Measurements from ENCODE around the gene PRKG2. TPM values are rescaled to one million over a fixed set of nuclear protein-coding genes. Genes with fewer than 3 reads are reported as not detected.

The PRKG2 gene
- total RNA-seq, 4 donors from 2014 or later: 7.3 to 11.2 (median 8.8) TPM

DNA sequence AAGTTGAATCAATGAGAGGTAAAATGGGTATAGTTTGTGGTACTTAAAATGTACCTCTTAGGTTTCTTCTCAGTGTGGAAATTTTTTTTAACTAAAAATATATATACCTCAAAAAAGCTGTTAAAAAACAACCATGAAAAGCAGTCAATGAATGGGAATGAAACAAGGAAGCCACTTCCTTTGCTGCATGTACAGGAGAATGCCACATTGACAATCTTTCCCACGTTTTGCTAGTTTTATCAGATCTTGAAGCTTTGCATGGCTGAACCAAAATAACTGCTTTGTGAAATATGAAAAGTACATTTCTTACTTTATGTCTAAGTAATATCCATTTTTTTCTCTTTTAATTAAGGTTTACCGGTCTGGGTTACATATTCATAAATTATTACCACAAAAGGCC lies 71.8 kb downstream of the PRKG2 start:
- intact Hi-C loops (cut with DNase I): no loop called here
- H3K27ac ChIP-seq (replicated peaks in 1 of 4): no peak overlapping the region
- H3K27me3 ChIP-seq: no peaks in the 10 kb centered on the region
- H3K36me3 ChIP-seq: no peaks in the 10 kb centered on the region
- DNase-seq (ENCODE audit: extremely low spot score): no peak
- TF ChIP-seq, protein P1, sequence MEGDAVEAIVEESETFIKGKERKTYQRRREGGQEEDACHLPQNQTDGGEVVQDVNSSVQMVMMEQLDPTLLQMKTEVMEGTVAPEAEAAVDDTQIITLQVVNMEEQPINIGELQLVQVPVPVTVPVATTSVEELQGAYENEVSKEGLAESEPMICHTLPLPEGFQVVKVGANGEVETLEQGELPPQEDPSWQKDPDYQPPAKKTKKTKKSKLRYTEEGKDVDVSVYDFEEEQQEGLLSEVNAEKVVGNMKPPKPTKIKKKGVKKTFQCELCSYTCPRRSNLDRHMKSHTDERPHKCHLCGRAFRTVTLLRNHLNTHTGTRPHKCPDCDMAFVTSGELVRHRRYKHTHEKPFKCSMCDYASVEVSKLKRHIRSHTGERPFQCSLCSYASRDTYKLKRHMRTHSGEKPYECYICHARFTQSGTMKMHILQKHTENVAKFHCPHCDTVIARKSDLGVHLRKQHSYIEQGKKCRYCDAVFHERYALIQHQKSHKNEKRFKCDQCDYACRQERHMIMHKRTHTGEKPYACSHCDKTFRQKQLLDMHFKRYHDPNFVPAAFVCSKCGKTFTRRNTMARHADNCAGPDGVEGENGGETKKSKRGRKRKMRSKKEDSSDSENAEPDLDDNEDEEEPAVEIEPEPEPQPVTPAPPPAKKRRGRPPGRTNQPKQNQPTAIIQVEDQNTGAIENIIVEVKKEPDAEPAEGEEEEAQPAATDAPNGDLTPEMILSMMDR (IDR thresholded peaks at IDR 0.05): no peak
- TF ChIP-seq POLR2AphosphoS5 (IDR thresholded peaks at IDR 0.05): no peak
- TF ChIP-seq POLR2A (IDR thresholded peaks at IDR 0.05; ENCODE audit: low read depth): no peak
- no peak for TF ChIP-seq EP300 (IDR thresholded peaks at IDR 0.05)
- no peaks in the 10 kb centered on the region for H3K9me3 ChIP-seq
- WGBS: 67% methylated on average over 2 of the region's 2 CpGs
- H3K4me1 ChIP-seq: peaks cover 0 to 10% (median 3%) of the 10 kb centered on the region in 4 donors
- no peak overlapping the region for H3K4me3 ChIP-seq

DNA sequence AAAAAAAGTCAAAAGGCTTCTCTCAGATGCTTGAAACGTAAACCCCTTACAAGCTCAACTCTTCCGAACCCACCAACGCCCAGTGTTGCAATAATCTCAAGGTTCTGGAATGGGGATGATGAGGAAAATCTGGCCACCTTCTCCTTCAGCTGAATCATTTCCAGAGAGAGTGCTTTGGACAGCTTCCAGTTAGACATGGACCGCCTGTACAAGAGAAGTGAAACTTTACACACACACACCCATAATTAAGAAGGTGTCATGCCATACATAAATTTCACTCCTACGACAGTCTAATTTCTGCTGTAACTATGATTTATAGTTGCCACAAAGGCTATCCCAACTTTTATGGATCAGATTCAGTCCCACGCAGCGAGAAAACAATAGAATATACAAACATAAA lies 72.3 kb downstream of the PRKG2 start:
- 42% methylated on average over 7 of the region's 7 CpGs for WGBS
- Histone ChIP-seq H3K27ac (replicated peaks in 1 of 4) (no peak overlapping the region), H3K9me3 (no peaks in the 10 kb centered on the region), H3K4me1 (peaks cover 0 to 10% (median 3%) of the 10 kb centered on the region in 4 donors), H3K27me3 (no peaks in the 10 kb centered on the region), H3K36me3 (no peaks in the 10 kb centered on the region), H3K4me3 (no peak overlapping the region)
- DNase-seq (ENCODE audit: extremely low spot score): no peak
- intact Hi-C loops (cut with DNase I): no loop called here
- no peak for TF ChIP-seq EP300 (IDR thresholded peaks at IDR 0.05)
- TF ChIP-seq POLR2AphosphoS5 (IDR thresholded peaks at IDR 0.05): peak in 1 of 2 donors; percentile 21

DNA sequence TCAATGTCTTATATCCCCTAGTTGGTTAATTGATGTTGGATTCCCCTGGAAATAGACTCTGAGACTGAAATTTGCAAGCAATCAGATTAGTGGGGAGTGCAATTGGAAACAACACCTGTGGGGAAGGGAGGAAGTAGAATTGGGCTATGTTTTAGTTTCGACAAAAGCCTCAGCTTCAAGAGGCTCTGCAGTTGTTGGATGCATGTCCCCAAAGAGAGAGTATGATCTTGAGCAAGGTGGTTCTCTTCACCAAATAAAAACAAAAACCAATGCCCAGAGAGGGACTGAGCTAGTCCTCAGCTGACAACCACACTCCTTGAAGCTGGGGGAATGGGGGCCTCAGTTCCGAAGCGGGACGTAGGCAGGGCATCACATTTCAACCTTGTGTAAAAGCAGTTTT lies 77.1 kb downstream of the PRKG2 start:
- intact Hi-C loops (cut with DNase I): loop anchor here (5.0 kb wide), 1 partner anchor 74 kb away; no protein-coding TSS in a partner anchor
- H3K9me3 ChIP-seq: no peaks in the 10 kb centered on the region
- no peaks in the 10 kb centered on the region for H3K27me3 ChIP-seq
- H3K4me3 ChIP-seq: no peak overlapping the region
- WGBS: 97% methylated on average over 4 of the region's 4 CpGs
- peak overlapping the region in 1 of 4 donors; percentile 77 for H3K27ac ChIP-seq (replicated peaks in 1 of 4)
- no peak for DNase-seq (ENCODE audit: extremely low spot score)
- H3K4me1 ChIP-seq: peaks cover 0 to 24% (median 22%) of the 10 kb centered on the region in 4 donors
- no peaks in the 10 kb centered on the region for H3K36me3 ChIP-seq
- TF ChIP-seq POLR2AphosphoS5 (IDR thresholded peaks at IDR 0.05) (no peak), EP300 (IDR thresholded peaks at IDR 0.05) (no peak), POLR2A (IDR thresholded peaks at IDR 0.05; ENCODE audit: low read depth) (no peak)
- TF ChIP-seq, protein P1 (IDR thresholded peaks at IDR 0.05): no peak

DNA sequence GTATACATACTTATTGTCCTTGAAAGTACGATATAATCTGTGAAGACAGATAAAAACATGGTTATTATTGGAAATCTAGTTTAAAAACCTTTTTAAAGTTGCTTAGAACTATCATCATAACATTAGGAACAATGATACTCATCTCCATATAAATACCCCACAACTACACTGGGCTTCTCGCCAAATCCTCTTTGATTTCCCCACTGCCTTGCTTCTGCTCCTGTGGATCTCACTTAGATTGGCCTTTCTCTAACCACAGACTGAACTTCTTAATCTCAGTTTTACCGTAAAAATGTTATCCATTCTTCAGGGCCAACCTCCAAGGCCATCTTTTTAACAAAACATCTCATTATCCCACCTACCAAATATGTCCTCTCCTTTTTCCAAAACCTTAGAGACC lies 77.6 kb downstream of the PRKG2 start:
- Histone ChIP-seq H3K4me1 (peaks cover 0 to 21% (median 19%) of the 10 kb centered on the region in 4 donors), H3K4me3 (no peak overlapping the region), H3K27ac (replicated peaks in 1 of 4) (peak overlapping the region in 3 of 4 donors; percentile 72 to 77 (median 76)), H3K27me3 (no peaks in the 10 kb centered on the region), H3K36me3 (no peaks in the 10 kb centered on the region), H3K9me3 (no peaks in the 10 kb centered on the region)
- DNase-seq (ENCODE audit: extremely low spot score): no peak
- 79% methylated on average over 3 of the region's 3 CpGs for WGBS
- TF ChIP-seq EP300 (IDR thresholded peaks at IDR 0.05) (no peak), POLR2AphosphoS5 (IDR thresholded peaks at IDR 0.05) (no peak), POLR2A (IDR thresholded peaks at IDR 0.05; ENCODE audit: low read depth) (no peak)
- TF ChIP-seq, protein P1 (IDR thresholded peaks at IDR 0.05): no peak
- intact Hi-C loops (cut with DNase I): loop anchor here (5.0 kb wide), 1 partner anchor 75 kb away; no protein-coding TSS in a partner anchor

DNA sequence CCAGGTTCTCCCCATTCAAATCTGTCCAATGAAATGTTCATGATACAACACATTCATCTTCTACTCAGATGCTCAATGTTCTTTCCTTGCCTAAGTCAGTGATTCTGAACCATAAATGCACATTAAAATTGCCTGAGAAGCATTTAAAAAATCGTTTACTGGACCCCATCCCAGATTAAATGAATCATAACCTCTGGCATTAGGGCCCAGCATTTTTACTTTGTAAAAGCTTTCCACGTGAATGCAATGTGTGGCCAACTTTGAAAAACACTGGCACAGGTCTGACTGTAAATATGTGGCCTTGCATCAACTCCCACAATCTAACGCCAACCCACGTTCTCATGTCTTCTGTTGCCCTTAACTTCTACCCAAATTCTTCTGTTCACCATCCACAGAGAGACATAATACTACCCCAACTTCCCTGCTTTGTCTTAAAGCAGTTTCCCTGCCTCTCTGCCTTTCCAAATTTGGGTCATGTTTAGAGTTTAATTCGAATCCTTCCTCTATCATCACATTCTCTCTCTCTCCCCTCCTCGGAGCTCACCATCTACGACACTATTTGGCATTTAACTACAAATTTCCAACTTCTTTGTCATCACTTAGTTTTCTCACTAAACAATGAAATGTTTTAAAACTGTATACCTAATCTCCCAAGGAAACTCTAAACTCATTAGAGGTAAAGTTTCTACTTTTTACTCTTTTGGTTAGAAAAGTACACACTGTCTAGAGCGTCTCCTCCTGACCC lies 78.7 kb downstream of the PRKG2 start:
- WGBS: 37% methylated on average over 8 of the region's 8 CpGs
- H3K4me1 ChIP-seq: peaks cover 0 to 21% (median 19%) of the 10 kb centered on the region in 4 donors
- intact Hi-C loops (cut with DNase I): loop anchor here (5.0 kb wide), 1 partner anchor 76 kb away; no protein-coding TSS in a partner anchor
- peak overlapping the region in 1 of 4 donors; percentile 3 for H3K4me3 ChIP-seq
- no peak for TF ChIP-seq POLR2A (IDR thresholded peaks at IDR 0.05; ENCODE audit: low read depth)
- TF ChIP-seq, protein P1 (IDR thresholded peaks at IDR 0.05): no peak
- TF ChIP-seq EP300 (IDR thresholded peaks at IDR 0.05): no peak
- peak; percentile 26 to 65 for TF ChIP-seq POLR2AphosphoS5 (IDR thresholded peaks at IDR 0.05)
- H3K27ac ChIP-seq (replicated peaks in 1 of 4): peak overlapping the region; percentile 63 to 77 (median 74)
- no peak for DNase-seq (ENCODE audit: extremely low spot score)
- no peaks in the 10 kb centered on the region for H3K27me3 ChIP-seq
- H3K9me3 ChIP-seq: no peaks in the 10 kb centered on the region
- H3K36me3 ChIP-seq: no peaks in the 10 kb centered on the region
